IPS-15b (cell line): Measurements from ENCODE around the gene MFN2.

ENCODE experiments used
- H3K27me3 ChIP-seq: one replicate; pipeline ENCODE4 v1.6.1; 2013; ENCODE audit warnings: low read length; ENCODE audit not compliant: control insufficient read depth, insufficient read depth
- H3K36me3 ChIP-seq: one replicate; pipeline ENCODE4 v1.6.1; 2013; ENCODE audit warnings: low read length; ENCODE audit not compliant: control insufficient read depth, insufficient read depth
- H3K4me1 ChIP-seq: one replicate; pipeline ENCODE4 v1.6.1; 2013; ENCODE audit warnings: mild to moderate bottlenecking, low read length; ENCODE audit not compliant: control insufficient read depth, insufficient read depth
- H3K4me3 ChIP-seq: one replicate; pipeline ENCODE4 v1.5.1; 2013; ENCODE audit warnings: low read depth, low read length
- H3K9ac ChIP-seq: one replicate; pipeline ENCODE4 v1.6.1; 2013; ENCODE audit warnings: low read depth, mild to moderate bottlenecking, low read length
- H3K9me3 ChIP-seq: one replicate; pipeline ENCODE4 v1.6.1; 2013; ENCODE audit warnings: mild to moderate bottlenecking, low read length; ENCODE audit not compliant: control insufficient read depth, insufficient read depth

MFN2 gene

DNA sequence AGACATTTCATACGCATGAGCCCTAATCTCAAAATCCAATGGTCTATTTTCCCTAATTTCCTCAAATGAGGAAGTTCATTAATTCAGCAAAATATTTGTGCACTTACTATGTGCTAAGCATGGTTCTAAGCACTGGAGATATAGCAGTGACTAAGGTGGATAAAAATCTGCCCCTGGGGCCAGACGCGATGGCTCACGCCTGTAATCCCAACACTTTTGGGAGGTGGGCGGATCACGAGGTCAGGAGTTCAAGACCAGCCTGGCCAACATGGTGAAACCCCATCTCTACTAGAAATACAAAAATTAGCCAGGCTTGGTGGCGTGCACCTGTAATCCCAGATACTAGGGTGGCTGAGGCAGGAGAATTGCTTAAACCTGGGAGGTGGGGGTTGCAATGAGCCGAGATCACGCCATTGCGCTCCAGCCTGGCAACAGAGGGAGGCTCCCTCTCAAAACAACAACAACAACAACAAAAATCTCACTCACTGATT lies 34.8 kb downstream of the MFN2 start:
- Histone ChIP-seq H3K9ac (no peak overlapping the region), H3K27me3 (no peaks in the 10 kb centered on the region), H3K4me1 (no peaks in the 10 kb centered on the region), H3K4me3 (no peak overlapping the region), H3K9me3 (no peaks in the 10 kb centered on the region), H3K36me3 (peaks cover 21% of the 10 kb centered on the region)

DNA sequence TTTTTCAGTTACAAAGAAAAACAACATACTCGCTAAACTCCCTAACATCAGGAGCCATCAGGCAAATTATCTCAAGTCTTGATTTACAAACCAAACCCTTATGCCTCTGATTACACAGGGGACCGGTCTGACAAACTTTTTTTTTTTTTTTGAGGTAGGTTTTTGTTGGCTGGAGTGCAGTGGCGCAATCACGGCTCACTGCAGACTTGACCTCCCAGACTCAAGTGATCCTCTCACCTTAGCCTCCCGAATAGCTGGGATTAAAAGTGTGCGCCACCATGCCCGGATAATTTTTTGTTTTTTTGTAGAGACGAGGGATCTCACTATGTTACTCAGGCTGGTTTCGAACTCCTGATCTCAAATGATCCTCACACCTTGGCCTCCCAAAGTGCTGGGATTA lies 35.3 kb downstream of the MFN2 start:
- no peaks in the 10 kb centered on the region for H3K9me3 ChIP-seq
- H3K4me3 ChIP-seq, result no peak overlapping the region
- H3K27me3 ChIP-seq, result no peaks in the 10 kb centered on the region
- H3K9ac ChIP-seq, result no peak overlapping the region
- H3K4me1 ChIP-seq, result no peaks in the 10 kb centered on the region
- peaks cover 17% of the 10 kb centered on the region for H3K36me3 ChIP-seq

DNA sequence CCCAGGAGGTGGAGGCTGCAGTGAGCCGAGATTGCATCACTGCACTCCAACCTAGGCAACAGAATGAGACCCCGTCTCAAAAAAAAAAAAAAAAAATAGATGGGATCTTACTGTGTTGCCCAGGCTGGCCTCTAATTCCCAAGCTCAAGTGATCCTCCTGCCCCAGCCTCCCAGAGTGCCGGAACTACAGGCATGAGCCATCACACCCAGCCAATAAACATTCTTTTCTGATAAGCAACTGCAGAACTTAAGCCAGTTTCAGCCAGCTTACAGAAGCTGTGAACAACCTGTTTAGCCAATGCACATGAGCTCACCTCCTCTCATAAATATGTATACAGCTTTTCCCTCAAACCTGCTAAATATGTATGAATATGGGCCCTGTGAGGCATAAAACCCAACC lies 35.9 kb downstream of the MFN2 start:
- Histone ChIP-seq H3K4me3 (no peak overlapping the region), H3K36me3 (peaks cover 11% of the 10 kb centered on the region), H3K4me1 (no peaks in the 10 kb centered on the region), H3K9me3 (no peaks in the 10 kb centered on the region), H3K9ac (no peak overlapping the region), H3K27me3 (no peaks in the 10 kb centered on the region)

DNA sequence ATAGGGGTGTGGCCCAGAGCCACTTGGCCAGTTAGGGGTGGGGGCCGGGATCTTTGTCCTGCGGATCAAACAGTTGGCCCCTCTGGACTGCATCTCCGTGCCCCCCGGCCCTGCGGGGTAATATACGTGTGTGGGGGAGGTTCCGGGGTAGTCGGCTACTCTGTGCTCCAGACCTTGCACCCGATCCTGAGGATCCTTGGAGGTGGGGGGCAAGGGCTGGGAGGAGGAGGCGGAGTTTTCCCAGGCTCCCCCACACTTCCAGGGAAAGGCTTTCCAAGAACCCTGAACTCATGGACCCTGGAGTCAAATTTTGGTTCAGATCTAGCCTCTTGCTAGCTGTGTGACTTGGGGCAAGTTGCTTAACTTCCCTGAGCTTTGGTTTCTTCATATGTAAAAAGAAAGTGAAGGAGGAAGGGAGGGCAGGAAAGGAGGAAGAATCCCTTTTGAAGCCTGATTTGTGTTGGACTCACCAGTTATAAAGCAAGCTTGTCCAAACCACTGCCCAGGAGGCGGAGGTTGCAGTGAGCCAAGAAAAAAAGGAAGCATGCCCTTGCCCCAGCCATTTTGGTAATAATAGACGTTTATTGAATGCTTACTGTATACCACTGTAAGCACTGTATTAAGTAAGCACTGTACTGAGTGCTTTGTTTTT lies 39.7 kb downstream of the MFN2 start:
- H3K4me3 ChIP-seq, result peak overlapping the region; percentile 72

DNA sequence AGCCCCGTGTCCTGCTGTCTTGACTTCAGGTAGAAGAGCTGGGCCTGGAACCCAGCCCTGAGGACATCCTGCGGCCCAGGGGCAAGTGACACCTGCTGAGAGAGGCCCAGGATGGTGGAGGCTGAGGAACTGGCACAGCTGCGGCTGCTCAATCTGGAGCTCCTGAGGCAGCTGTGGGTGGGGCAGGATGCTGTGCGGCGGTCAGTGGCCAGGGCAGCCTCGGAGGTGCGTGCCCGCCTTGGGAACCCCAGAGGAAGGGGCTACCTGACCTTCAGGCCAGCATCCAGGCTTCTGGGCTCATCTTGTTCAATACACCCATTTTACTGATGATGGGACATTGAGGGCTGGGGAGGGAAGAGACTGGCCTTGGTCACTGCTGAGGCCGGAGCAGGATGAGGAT lies 41.4 kb downstream of the MFN2 start:
- H3K36me3 ChIP-seq, result peaks cover 32% of the 10 kb centered on the region
- H3K4me1 ChIP-seq, result no peaks in the 10 kb centered on the region
- H3K27me3 ChIP-seq, result no peaks in the 10 kb centered on the region
- H3K9ac ChIP-seq, result no peak overlapping the region
- H3K4me3 ChIP-seq, result no peak overlapping the region
- H3K9me3 ChIP-seq, result no peaks in the 10 kb centered on the region

More for the DNA sequence above, 39.7 kb downstream of the MFN2 start:
- H3K27me3 ChIP-seq, result no peaks in the 10 kb centered on the region
- peak overlapping the region; percentile 65 for H3K9ac ChIP-seq
- H3K36me3 ChIP-seq, result peaks cover 23% of the 10 kb centered on the region
- no peaks in the 10 kb centered on the region for H3K4me1 ChIP-seq
- H3K9me3 ChIP-seq, result no peaks in the 10 kb centered on the region

DNA sequence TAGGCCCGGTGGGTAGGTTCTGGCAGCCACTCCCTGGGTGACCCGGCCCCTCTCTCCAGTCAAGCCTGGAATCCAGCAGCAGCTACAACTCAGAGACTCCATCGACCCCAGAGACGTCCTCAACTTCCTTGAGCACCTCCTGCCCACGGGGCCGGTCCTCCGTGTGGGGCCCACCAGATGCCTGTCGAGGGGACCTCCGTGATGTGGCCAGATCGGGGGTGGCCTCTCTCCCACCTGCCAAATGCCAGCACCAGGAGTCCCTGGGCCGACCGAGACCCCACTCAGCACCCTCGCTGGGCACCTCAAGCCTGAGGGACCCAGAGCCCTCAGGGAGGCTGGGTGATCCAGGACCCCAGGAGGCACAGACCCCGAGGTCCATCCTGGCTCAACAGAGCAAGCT lies 41.8 kb downstream of the MFN2 start:
- no peaks in the 10 kb centered on the region for H3K9me3 ChIP-seq
- no peak overlapping the region for H3K9ac ChIP-seq
- no peaks in the 10 kb centered on the region for H3K27me3 ChIP-seq
- no peak overlapping the region for H3K4me3 ChIP-seq
- no peaks in the 10 kb centered on the region for H3K4me1 ChIP-seq
- peaks cover 32% of the 10 kb centered on the region for H3K36me3 ChIP-seq

DNA sequence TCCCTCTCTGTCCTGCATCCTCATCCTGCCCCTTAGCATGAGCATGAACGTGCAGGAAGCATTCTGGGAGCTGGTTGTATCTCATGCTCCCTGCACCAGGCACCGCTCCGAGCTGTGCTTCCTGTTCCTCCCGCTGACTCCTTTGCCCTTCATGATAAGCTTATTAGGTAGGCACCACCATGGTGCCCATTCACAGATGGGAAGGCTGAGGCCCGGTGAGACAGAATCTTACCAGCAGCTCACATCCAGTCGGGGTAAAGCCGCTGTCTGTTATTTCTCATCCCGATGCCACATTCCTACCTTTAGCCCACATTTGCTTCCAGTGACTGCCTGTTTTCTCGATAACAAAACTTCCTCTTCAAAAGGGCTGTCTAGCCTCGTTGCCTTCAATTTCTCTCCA lies 46.3 kb downstream of the MFN2 start:
- Histone ChIP-seq H3K4me3 (no peak overlapping the region), H3K27me3 (no peaks in the 10 kb centered on the region), H3K9me3 (no peaks in the 10 kb centered on the region), H3K9ac (no peak overlapping the region), H3K36me3 (peaks cover 62% of the 10 kb centered on the region), H3K4me1 (no peaks in the 10 kb centered on the region)

DNA sequence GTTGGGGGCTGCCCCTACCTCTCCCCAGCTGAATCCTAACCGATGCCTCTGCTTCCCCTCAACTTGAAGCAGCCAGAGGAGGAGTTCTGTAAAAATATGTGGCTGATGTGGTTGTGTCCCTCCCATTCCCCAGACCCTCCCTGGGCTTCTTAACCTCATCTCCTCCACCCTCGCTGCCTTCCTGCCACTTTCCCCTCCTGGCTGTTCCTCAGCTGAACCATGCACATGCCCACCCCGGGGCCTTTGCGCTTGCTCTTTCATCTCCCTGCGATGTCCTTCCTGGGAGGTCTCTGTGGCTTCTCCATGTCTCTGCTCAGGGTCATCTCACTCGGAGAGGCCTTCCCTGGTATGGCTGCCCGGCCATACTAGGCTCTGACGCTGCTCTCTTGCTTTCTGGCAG lies 48.0 kb downstream of the MFN2 start:
- Histone ChIP-seq H3K4me3 (no peak overlapping the region), H3K9me3 (no peaks in the 10 kb centered on the region), H3K27me3 (no peaks in the 10 kb centered on the region), H3K4me1 (no peaks in the 10 kb centered on the region), H3K36me3 (peaks cover 54% of the 10 kb centered on the region), H3K9ac (no peak overlapping the region)

DNA sequence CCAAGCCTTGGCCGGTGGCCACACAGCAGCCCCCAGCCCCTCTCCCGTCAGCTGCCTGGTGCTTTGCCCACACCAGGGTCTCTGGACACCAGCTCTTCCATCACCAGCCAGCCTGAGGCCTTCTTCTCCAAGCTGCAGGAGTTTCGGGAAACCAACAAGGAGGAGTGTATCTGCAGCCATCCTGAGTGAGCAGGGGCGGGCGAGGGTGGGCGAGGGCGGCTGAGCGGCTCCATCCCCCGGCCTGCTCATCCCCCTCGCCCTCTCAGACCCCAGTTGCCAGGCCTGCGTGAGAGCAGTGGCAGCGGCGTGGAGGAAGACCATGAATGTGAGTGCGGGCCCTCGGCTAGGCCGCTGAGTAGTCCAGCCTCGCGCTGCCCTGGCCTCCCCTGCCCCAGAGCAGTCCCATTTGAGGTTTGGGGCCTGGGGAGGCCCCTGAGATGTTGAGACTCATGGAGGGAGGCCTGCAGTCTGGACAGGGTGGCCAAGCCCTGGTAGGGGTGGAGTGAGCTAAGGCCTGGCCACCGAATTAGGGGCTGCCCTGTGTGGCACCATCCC lies 48.8 kb downstream of the MFN2 start:
- Histone ChIP-seq H3K4me1 (no peaks in the 10 kb centered on the region), H3K9me3 (no peaks in the 10 kb centered on the region), H3K4me3 (no peak overlapping the region), H3K36me3 (peaks cover 54% of the 10 kb centered on the region), H3K27me3 (no peaks in the 10 kb centered on the region), H3K9ac (no peak overlapping the region)

DNA sequence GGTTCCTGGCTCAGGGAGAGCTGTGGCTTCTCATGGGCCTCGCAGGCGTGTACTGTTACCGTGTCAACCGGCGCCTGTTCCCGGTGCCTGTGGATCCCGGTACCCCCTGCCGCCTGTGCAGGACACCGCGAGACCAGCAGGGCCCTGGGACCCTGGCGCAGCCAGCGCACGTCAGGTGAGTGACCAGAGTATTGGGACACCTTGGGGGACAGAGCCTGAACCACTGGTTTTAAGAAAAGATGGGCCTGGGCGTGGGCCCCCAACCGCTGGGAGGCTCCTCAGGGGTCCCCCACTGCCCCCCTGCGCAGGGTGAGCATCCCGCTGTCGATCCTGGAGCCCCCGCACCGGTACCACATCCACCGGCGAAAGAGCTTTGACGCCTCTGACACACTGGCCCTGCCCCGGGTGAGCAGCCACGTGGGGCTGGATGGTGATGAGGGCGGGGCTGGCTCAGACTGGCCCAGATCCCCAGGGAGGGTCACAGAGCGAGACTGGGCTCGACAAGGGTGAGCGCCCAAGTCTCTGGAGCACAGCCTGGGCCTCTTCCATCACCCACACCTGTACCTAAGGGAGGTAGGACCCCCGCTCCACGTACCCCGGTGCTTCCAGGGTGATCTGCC lies 49.6 kb downstream of the MFN2 start:
- Histone ChIP-seq H3K4me3 (no peak overlapping the region), H3K27me3 (no peaks in the 10 kb centered on the region), H3K9me3 (no peaks in the 10 kb centered on the region), H3K4me1 (no peaks in the 10 kb centered on the region), H3K9ac (no peak overlapping the region), H3K36me3 (peaks cover 51% of the 10 kb centered on the region)

DNA sequence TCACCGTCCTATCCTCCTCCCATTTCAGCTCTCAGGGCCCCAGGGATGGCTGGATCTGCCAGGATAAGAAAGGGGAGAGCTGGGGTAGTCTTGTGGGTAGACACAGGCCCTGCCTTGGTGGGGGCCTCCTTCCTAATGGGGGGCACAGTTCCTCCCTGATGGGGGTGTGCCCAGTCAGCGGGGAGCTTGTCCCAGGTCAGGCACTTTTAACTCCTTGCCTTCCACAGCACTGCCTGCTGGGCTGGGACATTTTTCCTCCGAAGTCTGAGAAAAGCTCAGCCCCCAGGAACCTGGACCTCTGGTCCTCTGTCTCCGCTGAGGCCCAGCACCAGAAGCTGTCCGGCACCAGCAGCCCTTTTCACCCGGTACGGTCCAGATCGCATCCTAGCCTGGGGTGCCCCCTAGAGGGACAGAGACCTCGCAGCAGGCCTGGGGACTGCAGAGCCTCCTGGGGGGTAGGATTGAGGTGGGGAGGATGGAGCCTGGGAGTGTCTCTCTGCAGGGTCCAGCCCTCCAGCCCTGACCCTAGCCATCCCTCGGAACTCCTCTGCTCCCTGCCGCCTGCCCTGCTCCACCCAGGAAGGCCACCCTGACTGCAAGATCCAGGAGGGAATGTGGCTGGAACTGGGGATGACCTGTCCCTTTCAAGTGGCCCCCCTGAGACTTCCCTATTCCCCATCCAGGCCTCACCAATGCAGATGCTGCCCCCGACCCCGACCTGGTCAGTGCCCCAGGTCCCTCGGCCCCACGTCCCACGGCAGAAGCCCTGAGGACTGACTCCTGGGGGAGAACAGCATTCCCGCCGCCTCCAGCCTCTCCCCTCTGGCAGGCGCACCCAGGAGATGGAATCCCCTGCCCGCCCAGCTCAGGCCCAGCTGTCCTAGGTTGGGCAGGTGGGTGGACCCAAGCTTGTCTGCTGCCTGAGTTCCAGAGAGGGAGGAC lies 51.1 kb downstream of the MFN2 start:
- H3K9me3 ChIP-seq, result no peaks in the 10 kb centered on the region
- no peaks in the 10 kb centered on the region for H3K4me1 ChIP-seq
- H3K9ac ChIP-seq, result no peak overlapping the region
- peaks cover 44% of the 10 kb centered on the region for H3K36me3 ChIP-seq
- no peak overlapping the region for H3K4me3 ChIP-seq
- no peaks in the 10 kb centered on the region for H3K27me3 ChIP-seq
